Measurements from ENCODE around the gene BAD.

GRCh38 chr11:64283092-64283491 is 1.4 kb downstream of the BAD start:
- TF ChIP-seq CTCF (IDR thresholded peaks at IDR 0.05) (no peak), HDAC2 (IDR thresholded peaks at IDR 0.05) (no peak), SMC3 (IDR thresholded peaks at IDR 0.05) (no peak), PHF8 (IDR thresholded peaks at IDR 0.05; ENCODE audit: borderline replicate concordance, low read depth) (no peak), POLR2A (IDR thresholded peaks at IDR 0.05; ENCODE audit: low read length) (no peak), MAX (IDR thresholded peaks at IDR 0.05) (no peak), ZNF302 (CRISPR knock-in tag; IDR thresholded peaks at IDR 0.05) (no peak), BCL3 (IDR thresholded peaks at IDR 0.05) (no peak), HES2 (IDR thresholded peaks at IDR 0.05) (no peak), ZFP36 (IDR thresholded peaks at IDR 0.05; ENCODE audit: borderline replicate concordance, partially characterized antibody) (no peak), MYC (IDR thresholded peaks at IDR 0.05; ENCODE audit: borderline replicate concordance, low read length) (no peak), RAD21 (conservative IDR thresholded peaks at IDR 0.05 in 1 of 2, IDR thresholded peaks at IDR 0.05 in 1 of 2) (no peak), HOXA7 (CRISPR knock-in tag; IDR thresholded peaks at IDR 0.05) (no peak), RCOR1 (IDR thresholded peaks at IDR 0.05; ENCODE audit: low read depth, low read length) (no peak)

All from A549 (cell line).